GM21619 (cell line): Measurements from ENCODE around the gene RPA1.

ENCODE experiments used
- ATAC-seq: cut with Tn5 transposase; IDR thresholded peaks from one replicate; pipeline ENCODE4 v1.9.1; 2021; ENCODE audit not compliant: unreplicated experiment

RPA1 gene

GRCh38 chr17:1939981-1940809 is 110.4 kb downstream of the RPA1 start:
- ATAC-seq: no peak

GRCh38 chr17:1940810-1941185 is 111.0 kb downstream of the RPA1 start:
- no peak for ATAC-seq

GRCh38 chr17:1941272-1942065 is 111.7 kb downstream of the RPA1 start:
- no peak for ATAC-seq

GRCh38 chr17:1942066-1942365 is 112.2 kb downstream of the RPA1 start:
- no peak for ATAC-seq

GRCh38 chr17:1942666-1943435 is 113.0 kb downstream of the RPA1 start:
- no peak for ATAC-seq

GRCh38 chr17:1943436-1943831 is 113.6 kb downstream of the RPA1 start:
- no peak for ATAC-seq

GRCh38 chr17:1945621-1946020 is 115.8 kb downstream of the RPA1 start:
- ATAC-seq: no peak

GRCh38 chr17:1946021-1946932 is 116.5 kb downstream of the RPA1 start:
- ATAC-seq: no peak

GRCh38 chr17:1947229-1947742 is 117.5 kb downstream of the RPA1 start:
- ATAC-seq: no peak

GRCh38 chr17:1947743-1948516 is 118.1 kb downstream of the RPA1 start:
- no peak for ATAC-seq

GRCh38 chr17:1948517-1948825 is 118.7 kb downstream of the RPA1 start:
- ATAC-seq: no peak
